ENCODE data around the gene CASP9. TPM values are rescaled to one million over a fixed set of nuclear protein-coding genes. Genes with fewer than 3 reads are reported as not detected.

The CASP9 gene
- total RNA-seq, 1 experiment from 2014 or later, result 8.0 TPM

DNA sequence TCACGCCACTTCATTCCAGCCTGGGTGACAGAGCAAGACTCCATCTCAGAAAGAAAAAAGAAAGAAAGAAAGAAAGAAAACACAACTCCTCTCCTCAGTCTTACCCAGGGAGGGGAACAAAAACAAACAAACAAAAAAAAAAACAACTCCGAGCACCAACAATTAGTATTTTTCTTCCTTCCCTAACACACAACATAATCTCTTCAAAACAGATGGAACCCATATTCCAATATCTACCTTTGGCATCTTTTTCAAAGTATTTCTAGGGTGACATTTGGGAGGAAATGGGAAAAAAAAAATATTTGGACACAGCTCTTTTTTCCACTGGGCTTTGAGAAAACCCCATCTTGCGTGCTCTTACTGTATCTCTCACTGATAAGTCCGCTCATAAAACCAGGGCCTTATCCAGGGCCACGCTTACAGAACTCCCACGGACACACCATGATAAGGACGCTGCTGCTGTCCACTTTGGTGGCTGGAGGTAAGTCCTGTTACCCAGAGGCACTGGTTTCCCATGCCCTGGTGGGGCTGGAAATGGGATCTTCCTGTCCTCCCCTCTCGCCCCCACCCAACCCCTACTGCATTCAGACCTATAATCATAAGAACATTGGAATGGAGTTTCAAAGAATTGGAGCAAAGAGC lies 67.6 kb downstream of the CASP9 start, which contains the start of gene CELA2A:
Gene CELA2A (plus strand): TSS at position 420 of the 642 bp plus-strand sequence. CDS start 22 bp downstream, at position 442.
- POLR2A ChIA-PET (ENCODE audit: unreplicated experiment), result no interaction called here
- intact Hi-C loops (cut with micrococcal nuclease), result no loop called here
- Histone ChIP-seq H3K36me3 (ENCODE audit: low read depth, low read length) (no peaks in the 10 kb centered on the region), H3K4me3 (ENCODE audit: low read length) (no peak within 1 kb of the TSS), H3K4me2 (ENCODE audit: low read length) (no peak within 1 kb of the TSS), H3K27ac (ENCODE audit: low read length) (no peak within 1 kb of the TSS), H3K27me3 (ENCODE audit: low read length) (no peaks in the 10 kb centered on the region), H3K9ac (ENCODE audit: low read length) (no peak within 1 kb of the TSS), H2AFZ (ENCODE audit: low read length) (no peak within 1 kb of the TSS), H3F3A (ENCODE audit: low read length, unreplicated experiment) (no peaks in the 10 kb centered on the region), H4K20me1 (ENCODE audit: low read length) (no peaks in the 10 kb centered on the region), H3K9me3 (ENCODE audit: low read length) (no peaks in the 10 kb centered on the region), H3K4me1 (ENCODE audit: insufficient read depth, low read length) (peaks cover 14% of the 10 kb centered on the region), H3K79me2 (ENCODE audit: low read length) (no peaks in the 10 kb centered on the region), H3K9me2 (replicated peaks; ENCODE audit: low read length) (no peaks in the 10 kb centered on the region)
- TF ChIP-seq EZH2 (IDR thresholded peaks at IDR 0.05; ENCODE audit: low read length, unreplicated experiment), result no peak
- TF ChIP-seq EZH2phosphoT487 (IDR thresholded peaks at IDR 0.05; ENCODE audit: borderline replicate concordance, low read length), result no peak
- TF ChIP-seq CTCF (conservative IDR thresholded peaks at IDR 0.05; ENCODE audit: low read depth, low read length), result no peak
- no TSS peak for BruUV-seq (replicated peaks)
- CTCF ChIA-PET, result no interaction called here
- ATAC-seq, result no peak
- DNase-seq, result no peak

DNA sequence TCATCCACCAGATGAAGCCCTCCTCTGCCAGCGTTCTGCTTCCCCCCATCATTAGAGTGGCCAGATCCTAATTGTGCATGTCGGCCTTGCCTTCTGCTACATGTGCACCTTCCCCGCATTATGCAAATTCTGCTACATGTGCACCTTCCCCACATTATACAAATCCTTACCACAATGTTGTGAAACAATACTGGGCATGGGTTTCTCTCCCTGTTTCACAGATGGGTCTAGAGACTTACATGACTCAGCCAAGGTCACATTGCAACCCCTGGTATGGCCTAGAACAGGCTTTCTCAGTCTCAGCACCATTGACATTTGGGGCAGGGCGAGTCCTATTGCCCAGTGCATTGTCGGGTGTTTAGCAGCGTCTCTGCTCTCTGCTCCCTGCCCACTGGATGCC lies 68.5 kb downstream of the CASP9 start:
- Histone ChIP-seq H3K4me3 (ENCODE audit: low read length) (no peak overlapping the region), H3F3A (ENCODE audit: low read length, unreplicated experiment) (no peaks in the 10 kb centered on the region), H3K9ac (ENCODE audit: low read length) (no peak overlapping the region), H3K9me2 (replicated peaks; ENCODE audit: low read length) (no peaks in the 10 kb centered on the region), H4K20me1 (ENCODE audit: low read length) (no peaks in the 10 kb centered on the region), H3K79me2 (ENCODE audit: low read length) (no peaks in the 10 kb centered on the region), H3K4me1 (ENCODE audit: insufficient read depth, low read length) (peaks cover 14% of the 10 kb centered on the region), H2AFZ (ENCODE audit: low read length) (no peak overlapping the region), H3K27me3 (ENCODE audit: low read length) (no peaks in the 10 kb centered on the region), H3K27ac (ENCODE audit: low read length) (no peak overlapping the region), H3K9me3 (ENCODE audit: low read length) (no peaks in the 10 kb centered on the region), H3K36me3 (ENCODE audit: low read depth, low read length) (no peaks in the 10 kb centered on the region), H3K4me2 (ENCODE audit: low read length) (no peak overlapping the region)
- TF ChIP-seq EZH2phosphoT487 (IDR thresholded peaks at IDR 0.05; ENCODE audit: borderline replicate concordance, low read length) (no peak), EZH2 (IDR thresholded peaks at IDR 0.05; ENCODE audit: low read length, unreplicated experiment) (no peak), CTCF (conservative IDR thresholded peaks at IDR 0.05; ENCODE audit: low read depth, low read length) (no peak)
- POLR2A ChIA-PET (ENCODE audit: unreplicated experiment), result no interaction called here
- intact Hi-C loops (cut with micrococcal nuclease), result no loop called here
- ATAC-seq, result no peak
- CTCF ChIA-PET, result no interaction called here
- no TSS peak for BruUV-seq (replicated peaks)
- DNase-seq, result no peak

- Histone ChIP-seq H3K9me3 (ENCODE audit: low read length) (no peaks in the 10 kb centered on the region), H3K4me2 (ENCODE audit: low read length) (0 out of 2 replicates have a peak overlapping the region, but pooled peaks have one; percentile 9), H4K20me1 (ENCODE audit: low read length) (no peaks in the 10 kb centered on the region), H3K36me3 (ENCODE audit: low read depth, low read length) (no peaks in the 10 kb centered on the region), H3F3A (ENCODE audit: low read length, unreplicated experiment) (no peaks in the 10 kb centered on the region), H3K27ac (ENCODE audit: low read length) (peak overlapping the region; percentile 18; the same call in 1 of the 2 replicates), H3K4me1 (ENCODE audit: insufficient read depth, low read length) (peaks cover 11% of the 10 kb centered on the region; the same call in 1 of the 2 replicates), H3K79me2 (ENCODE audit: low read length) (no peaks in the 10 kb centered on the region), H3K9me2 (replicated peaks; ENCODE audit: low read length) (no peaks in the 10 kb centered on the region), H3K4me3 (ENCODE audit: low read length) (no peak overlapping the region), H2AFZ (ENCODE audit: low read length) (no peak overlapping the region), H3K27me3 (ENCODE audit: low read length) (no peaks in the 10 kb centered on the region), H3K9ac (ENCODE audit: low read length) (no peak overlapping the region)
- DNase-seq, result peak; percentile 77
- intact Hi-C loops (cut with micrococcal nuclease), result loop anchor here (5.0 kb wide), 1 partner anchor 48 kb away; no protein-coding TSS in a partner anchor
- no TSS peak for BruUV-seq (replicated peaks)
- ChIA-PET CTCF (no interaction called here), POLR2A (ENCODE audit: unreplicated experiment) (no interaction called here)
- no peak for TF ChIP-seq CTCF (conservative IDR thresholded peaks at IDR 0.05; ENCODE audit: low read depth, low read length)
- no peak for TF ChIP-seq EZH2phosphoT487 (IDR thresholded peaks at IDR 0.05; ENCODE audit: borderline replicate concordance, low read length)
- TF ChIP-seq EZH2 (IDR thresholded peaks at IDR 0.05; ENCODE audit: low read length, unreplicated experiment), result no peak
- ATAC-seq, result peak; percentile 78
Measured at GRCh38 chr1:15454256-15454655, 69.8 kb downstream of the CASP9 start.
